CD4-positive, alpha-beta T cell (primary cell): ENCODE data around the gene BTG4. TPM values are rescaled to one million over a fixed set of nuclear protein-coding genes. Genes with fewer than 3 reads are reported as not detected.

Experiments used
- ATAC-seq: fragments of 200-7000 bp; cut with Tn5 transposase; one replicate; pipeline ENCODE4 v1.10.0; 2022; ENCODE audit warnings: mild to moderate bottlenecking; ENCODE audit not compliant: poor library complexity
- CTCF ChIA-PET: fragments of 350-600 bp; sonication (Branson Sonifier 250); formaldehyde crosslinking; loops from one replicate; lab custom pipeline; 2021; ENCODE audit warnings: antibody characterized with exemption, inconsistent platforms; lab: Charles Lee
- POLR2A ChIA-PET: fragments of 350-600 bp; sonication (Branson Sonifier 250); formaldehyde crosslinking; loops from one replicate; lab custom pipeline; 2021; ENCODE audit warnings: antibody characterized with exemption, inconsistent platforms; lab: Charles Lee
- DNase-seq, 14 experiments: peaks; one replicate each; pipeline ENCODE4 v3.0.0-alpha.2; 2013 to 2020; ENCODE audit warnings: mixed read lengths in 2 of 14
- H3K27ac ChIP-seq, 2 donors: one replicate each; pipeline versions ENCODE4 v1.5.1 to v1.7.0; 2013; ENCODE audit warnings: low read length in 2 of 2, low read depth in 1 of 2, mild to moderate bottlenecking in 1 of 2
- H3K27me3 ChIP-seq, 2 experiments: 1 replicate in 1 of 2; 2 replicates in 1 of 2; pipeline versions ENCODE4 v1.6.1 to v1.7.0; 2013; ENCODE audit warnings: low read length in 2 of 2, control low read depth in 1 of 2, mild to moderate bottlenecking in 1 of 2, moderate library complexity in 1 of 2; ENCODE audit not compliant: insufficient read depth in 2 of 2, control insufficient read depth in 1 of 2
- H3K36me3 ChIP-seq: one replicate; pipeline ENCODE4 v1.6.1; 2013; ENCODE audit warnings: low read length, control low read depth; ENCODE audit not compliant: insufficient read depth
- H3K4me1 ChIP-seq: one replicate; pipeline ENCODE4 v1.6.1; 2013; ENCODE audit warnings: low read length, control low read depth; ENCODE audit not compliant: insufficient read depth
- H3K4me3 ChIP-seq: one replicate; pipeline ENCODE4 v1.5.1; 2013; ENCODE audit warnings: mild to moderate bottlenecking, low read length, moderate library complexity
- H3K9me3 ChIP-seq, 2 experiments: 1 replicate in 1 of 2; 2 replicates in 1 of 2; pipeline versions ENCODE4 v1.6.1 to v1.7.0; 2013; ENCODE audit warnings: low read length in 2 of 2, mild to moderate bottlenecking in 2 of 2, control low read depth in 1 of 2, moderate library complexity in 1 of 2; ENCODE audit not compliant: control insufficient read depth in 1 of 2, insufficient read depth in 1 of 2
- H3K27ac Mint-ChIP-seq: one replicate; pipeline ENCODE4 v1.8.0; 2020; ENCODE audit warnings: mixed read lengths
- H3K27me3 Mint-ChIP-seq: one replicate; pipeline ENCODE4 v1.8.0; 2021; ENCODE audit warnings: mixed read lengths
- H3K36me3 Mint-ChIP-seq: one replicate; pipeline ENCODE4 v1.8.0; 2021; ENCODE audit warnings: low read depth, mixed read lengths
- H3K4me1 Mint-ChIP-seq: one replicate; pipeline ENCODE4 v1.8.0; 2021; ENCODE audit warnings: low read depth, mixed read lengths
- H3K4me3 Mint-ChIP-seq: one replicate; pipeline ENCODE4 v1.8.0; 2020; ENCODE audit warnings: mild to moderate bottlenecking, mixed read lengths
- H3K9me3 Mint-ChIP-seq: one replicate; pipeline ENCODE4 v1.8.0; 2020; ENCODE audit warnings: mixed read lengths
- CTCF ChIP-seq: fragments of 200-600 bp; IDR thresholded peaks from one replicate; pipeline ENCODE4 v1.8.0; 2022; ENCODE audit warnings: antibody characterized with exemption, mild to moderate bottlenecking
- intact Hi-C, 2 experiments: fragments of 100-400 bp; cut with DNase I in 1 of 2; cut with micrococcal nuclease in 1 of 2; formaldehyde crosslinking; loops; one replicate each; pipeline versions ENCODE4 v1.15.1 to v1.9.0; 2023 to 2025; cut with DNase I, micrococcal nuclease
- total RNA-seq, 174 experiments: library from RNA in 2 of 174; stranded (reverse) in 2 of 174; gene quantifications; one replicate each; pipeline ENCODE4 v1.2.3 and lab custom pipeline; 2021 to 2026

BTG4 gene
- total RNA-seq, 2 experiments from 2014 or later: not detected

DNA sequence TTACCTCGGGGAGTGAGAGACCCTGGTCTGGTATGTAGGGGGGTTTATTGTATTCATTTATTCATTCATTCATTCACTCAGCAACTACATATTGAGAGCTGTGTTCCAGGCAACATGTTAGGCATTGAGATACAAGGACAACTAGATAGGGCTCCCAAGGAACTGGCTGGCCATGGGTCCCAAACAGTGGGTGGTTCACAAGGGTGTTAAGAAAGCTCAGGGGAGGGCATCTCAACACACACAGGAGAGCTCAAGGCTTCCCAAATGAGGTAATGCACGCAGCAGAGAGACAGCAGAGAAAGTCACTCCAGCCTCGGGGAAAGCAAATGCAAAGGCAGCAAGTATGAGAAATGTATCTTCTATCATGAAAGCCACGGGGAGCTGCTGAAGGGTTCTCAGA, 51.8 kb downstream of the BTG4 start:
- Mint-ChIP-seq H3K27me3 (peaks cover 11% of the 10 kb centered on the region), H3K4me1 (no peaks in the 10 kb centered on the region), H3K27ac (no peak overlapping the region), H3K9me3 (no peaks in the 10 kb centered on the region), H3K4me3 (no peak overlapping the region), H3K36me3 (no peaks in the 10 kb centered on the region)
- ChIA-PET POLR2A (no interaction called here), CTCF (no interaction called here)
- H3K4me1 ChIP-seq: no peaks in the 10 kb centered on the region
- H3K27me3 ChIP-seq: peaks cover 0 to 14% of the 10 kb centered on the region in 2 experiments
- H3K4me3 ChIP-seq: no peak overlapping the region
- no peak overlapping the region for H3K27ac ChIP-seq
- intact Hi-C loops: no loop called here
- TF ChIP-seq CTCF: no peak
- H3K9me3 ChIP-seq: no peaks in the 10 kb centered on the region
- DNase-seq (no peak), ATAC-seq (no peak)
- no peaks in the 10 kb centered on the region for H3K36me3 ChIP-seq

- no peak for ATAC-seq
- Histone ChIP-seq H3K36me3 (no peaks in the 10 kb centered on the region), H3K9me3 (no peaks in the 10 kb centered on the region), H3K4me1 (no peaks in the 10 kb centered on the region), H3K4me3 (no peak overlapping the region), H3K27me3 (peaks cover 0 to 14% of the 10 kb centered on the region in 2 experiments), H3K27ac (no peak overlapping the region)
- no peak for DNase-seq
- intact Hi-C loops: no loop called here
- no peaks in the 10 kb centered on the region for H3K9me3 Mint-ChIP-seq
- ChIA-PET POLR2A (no interaction called here), CTCF (no interaction called here)
- H3K27ac Mint-ChIP-seq: no peak overlapping the region
- H3K4me3 Mint-ChIP-seq: no peak overlapping the region
- H3K4me1 Mint-ChIP-seq: no peaks in the 10 kb centered on the region
- H3K36me3 Mint-ChIP-seq: no peaks in the 10 kb centered on the region
- peaks cover 11% of the 10 kb centered on the region for H3K27me3 Mint-ChIP-seq
- no peak for TF ChIP-seq CTCF
These were observed 52.5 kb downstream of the BTG4 start for GRCh38 chr11:111459506-111460270.

- ATAC-seq: no peak
- intact Hi-C loops: no loop called here
- CTCF ChIA-PET: no interaction called here
These were observed 54.3 kb downstream of the BTG4 start for GRCh38 chr11:111457731-111458368.

More at GRCh38 chr11:111457731-111458368, 54.3 kb downstream of the BTG4 start:
- DNase-seq: no peak
- Histone ChIP-seq H3K4me1 (no peaks in the 10 kb centered on the region), H3K36me3 (no peaks in the 10 kb centered on the region), H3K27me3 (peaks cover 0 to 14% of the 10 kb centered on the region in 2 experiments), H3K27ac (no peak overlapping the region), H3K9me3 (no peaks in the 10 kb centered on the region), H3K4me3 (no peak overlapping the region)
- no peak overlapping the region for H3K27ac Mint-ChIP-seq
- H3K9me3 Mint-ChIP-seq: no peaks in the 10 kb centered on the region
- H3K4me3 Mint-ChIP-seq: no peak overlapping the region
- H3K36me3 Mint-ChIP-seq: no peaks in the 10 kb centered on the region
- POLR2A ChIA-PET: no interaction called here
- H3K27me3 Mint-ChIP-seq: peaks cover 11% of the 10 kb centered on the region
- H3K4me1 Mint-ChIP-seq: no peaks in the 10 kb centered on the region
- no peak for TF ChIP-seq CTCF
